ENCODE data around the gene ARHGAP26.
A peak's percentile ranks its signal among the peaks of the same experiment; 100 is the strongest.

The ARHGAP26 gene

GRCh38 chr5:142753116-142753631 is 17.0 kb upstream of the ARHGAP26 start:
- no peak for DNase-seq (ENCODE audit: low read depth)

- no peak for DNase-seq (ENCODE audit: low read depth)
Measured at GRCh38 chr5:142754031-142754430, 16.1 kb upstream of the ARHGAP26 start.

GRCh38 chr5:142756576-142756975 is 13.6 kb upstream of the ARHGAP26 start:
- no peak for DNase-seq (ENCODE audit: low read depth)

GRCh38 chr5:142757564-142757963 is 12.6 kb upstream of the ARHGAP26 start:
- no peak for DNase-seq (ENCODE audit: low read depth)

GRCh38 chr5:142758062-142758795 is 11.9 kb upstream of the ARHGAP26 start:
- DNase-seq (ENCODE audit: low read depth), result no peak

GRCh38 chr5:142758796-142759145 is 11.4 kb upstream of the ARHGAP26 start:
- no peak for DNase-seq (ENCODE audit: low read depth)

GRCh38 chr5:142763701-142764100 is 6.5 kb upstream of the ARHGAP26 start:
- DNase-seq (ENCODE audit: low read depth), result no peak

- DNase-seq (ENCODE audit: low read depth), result no peak
Measured at GRCh38 chr5:142767178-142767577, 3.0 kb upstream of the ARHGAP26 start.

GRCh38 chr5:142767911-142768310 is 2.3 kb upstream of the ARHGAP26 start:
- no peak for DNase-seq (ENCODE audit: low read depth)

- no peak for DNase-seq (ENCODE audit: low read depth)
Measured at GRCh38 chr5:142769251-142769792, 855 bp upstream of the ARHGAP26 start.

- peak; percentile 29 for DNase-seq (ENCODE audit: low read depth)
Measured at GRCh38 chr5:142770650-142771609, 753 bp downstream of the ARHGAP26 start.

GRCh38 chr5:142771666-142772065 is 1.5 kb downstream of the ARHGAP26 start:
- DNase-seq (ENCODE audit: low read depth), result no peak

- no peak for DNase-seq (ENCODE audit: low read depth)
Measured at GRCh38 chr5:142772446-142773293, 2.5 kb downstream of the ARHGAP26 start.

GRCh38 chr5:142777099-142777498 is 6.9 kb downstream of the ARHGAP26 start:
- no peak for DNase-seq (ENCODE audit: low read depth)

GRCh38 chr5:142777850-142778249 is 7.7 kb downstream of the ARHGAP26 start:
- no peak for DNase-seq (ENCODE audit: low read depth)

GRCh38 chr5:142779163-142779840 is 9.1 kb downstream of the ARHGAP26 start:
- peak; percentile 20 for DNase-seq (ENCODE audit: low read depth)

GRCh38 chr5:142780871-142781270 is 10.7 kb downstream of the ARHGAP26 start:
- no peak for DNase-seq (ENCODE audit: low read depth)

GRCh38 chr5:142782976-142783530 is 12.9 kb downstream of the ARHGAP26 start:
- no peak for DNase-seq (ENCODE audit: low read depth)

GRCh38 chr5:142783601-142784341 is 13.6 kb downstream of the ARHGAP26 start:
- peak; percentile 51 for DNase-seq (ENCODE audit: low read depth)

- DNase-seq (ENCODE audit: low read depth), result no peak
Measured at GRCh38 chr5:142784401-142784955, 14.3 kb downstream of the ARHGAP26 start.

Measured in fibroblast of gingiva (primary cell).